SK-N-SH (cell line): ENCODE results near the gene GCLM. TPM values are rescaled to one million over a fixed set of nuclear protein-coding genes. Genes with fewer than 3 reads are reported as not detected.
A peak's percentile ranks its signal among the peaks of the same experiment; 100 is the strongest.

ENCODE experiments used
- CTCF ChIA-PET: fragments of 300-600, 350-600 bp; formaldehyde crosslinking; extraction: SDS; loops from one replicate; lab custom pipeline; 2021; lab: Yijun Ruan, JAX
- POLR2A ChIA-PET: fragments of 350-600 bp; sonication (Branson Sonifier 250); formaldehyde crosslinking; extraction: SDS; loops from one replicate; lab custom pipeline; 2020; ENCODE audit warnings: antibody characterized with exemption, inconsistent platforms; lab: Yijun Ruan, JAX
- DNase-seq: peaks from one replicate; pipeline ENCODE4 v3.0.0; 2012
- H2AFZ ChIP-seq: fragments of 200-600 bp; sonication (generic); 2 replicates; pipeline ENCODE4 v1.8.1; 2016; ENCODE audit warnings: antibody characterized with exemption, mild to moderate bottlenecking, low read depth
- H3F3A ChIP-seq: fragments of 200-600 bp; sonication (generic); replicated peaks from 2 replicates; pipeline ENCODE3; 2016; ENCODE audit warnings: antibody characterized with exemption, mild to moderate bottlenecking; ENCODE audit not compliant: insufficient read depth
- H3K27ac ChIP-seq, 2 experiments: fragments of 200-500 bp in 1 of 2; fragments of 200-600 bp in 1 of 2; sonication (Bioruptor generic) in 1 of 2; sonication (generic), shearing (Covaris generic) in 1 of 2; 2 replicates each; pipeline versions ENCODE4 v1.5.1 to v1.6.1; 2014 to 2016; ENCODE audit warnings: low read depth in 2 of 2, inconsistent platforms in 1 of 2, low read length in 1 of 2, mild to moderate bottlenecking in 1 of 2, mixed read lengths in 1 of 2
- H3K27me3 ChIP-seq: fragments of 200-600 bp; sonication (generic), shearing (Covaris generic); 2 replicates; pipeline ENCODE4 v1.6.1; 2016; ENCODE audit warnings: mixed run types; ENCODE audit not compliant: insufficient read depth
- H3K36me3 ChIP-seq, 2 experiments: fragments of 200-500 bp in 1 of 2; fragments of 200-600 bp in 1 of 2; sonication (Bioruptor generic) in 1 of 2; sonication (generic) in 1 of 2; replicated peaks in 1 of 2; 2 replicates each; pipeline versions ENCODE3 to v1.5.1; 2014 to 2016; ENCODE audit warnings: low read length in 1 of 2, mild to moderate bottlenecking in 1 of 2; ENCODE audit not compliant: insufficient read depth in 2 of 2, control insufficient read depth in 1 of 2
- H3K4me1 ChIP-seq, 2 experiments: fragments of 200-500 bp in 1 of 2; fragments of 200-600 bp in 1 of 2; sonication (Bioruptor generic) in 1 of 2; sonication (generic), shearing (Covaris generic) in 1 of 2; 2 replicates each; pipeline versions ENCODE4 v1.5.1 to v1.6.1; 2014 to 2016; ENCODE audit warnings: low read depth in 1 of 2, low read length in 1 of 2, mixed run types in 1 of 2; ENCODE audit not compliant: insufficient read depth in 2 of 2, control insufficient read depth in 1 of 2
- H3K4me2 ChIP-seq: fragments of 200-600 bp; sonication (generic), shearing (Covaris generic); 2 replicates; pipeline ENCODE4 v1.6.1; 2017; ENCODE audit warnings: mixed run types
- H3K4me3 ChIP-seq, 2 experiments: fragments of 200-500 bp in 1 of 2; fragments of 200-600 bp in 1 of 2; sonication (Bioruptor generic) in 1 of 2; sonication (generic), shearing (Covaris generic) in 1 of 2; 2 replicates each; pipeline versions ENCODE4 v1.5.1 to v1.8.1; 2014 to 2016; ENCODE audit warnings: low read depth in 2 of 2, inconsistent platforms in 1 of 2, low read length in 1 of 2, mild to moderate bottlenecking in 1 of 2, mixed read lengths in 1 of 2, moderate library complexity in 1 of 2
- H3K79me2 ChIP-seq: fragments of 200-600 bp; sonication (generic); 2 replicates; pipeline ENCODE4 v1.8.1; 2017; ENCODE audit warnings: mild to moderate bottlenecking; ENCODE audit not compliant: insufficient read depth
- H3K9ac ChIP-seq: fragments of 200-600 bp; sonication (generic); 2 replicates; pipeline ENCODE4 v1.6.1; 2017; ENCODE audit warnings: mixed run types
- H3K9me2 ChIP-seq: fragments of 200-600 bp; sonication (generic); 2 replicates; pipeline ENCODE4 v1.6.1; 2017; ENCODE audit warnings: mixed run types
- H3K9me3 ChIP-seq: fragments of 200-600 bp; sonication (generic); 2 replicates; pipeline ENCODE4 v1.6.1; 2017; ENCODE audit warnings: mixed run types, mild to moderate bottlenecking, moderate library complexity
- H4K20me1 ChIP-seq: fragments of 200-600 bp; sonication (generic); 2 replicates; pipeline ENCODE4 v1.6.1; 2017; ENCODE audit warnings: mild to moderate bottlenecking, mixed run types; ENCODE audit not compliant: insufficient read depth
- ELF1 ChIP-seq: IDR thresholded peaks from 2 replicates; pipeline ENCODE4 v1.4.0; 2012
- GABPA ChIP-seq: IDR thresholded peaks from 2 replicates; pipeline ENCODE4 v1.4.0; 2012; ENCODE audit warnings: low read depth, mild to moderate bottlenecking
- JUND ChIP-seq: IDR thresholded peaks from 2 replicates; pipeline ENCODE4 v1.4.0; 2012
- MXI1 ChIP-seq: IDR thresholded peaks from 2 replicates; pipeline ENCODE4 v1.6.1; 2012; ENCODE audit warnings: mild to moderate bottlenecking, low read depth, low read length, improper control_type of control experiment
- NFIC ChIP-seq: IDR thresholded peaks from 2 replicates; pipeline ENCODE4 v1.4.0; 2012; ENCODE audit warnings: borderline replicate concordance
- POLR2AphosphoS5 ChIP-seq: IDR thresholded peaks from 2 replicates; pipeline ENCODE4 v1.6.1; 2012; ENCODE audit warnings: low read depth, low read length
- RAD21 ChIP-seq: IDR thresholded peaks from 2 replicates; pipeline ENCODE4 v1.6.1; 2012; ENCODE audit warnings: mild to moderate bottlenecking, low read length
- RFX5 ChIP-seq: IDR thresholded peaks from 2 replicates; pipeline ENCODE4 v1.6.1; 2012; ENCODE audit warnings: mild to moderate bottlenecking, improper control_type of control experiment, low read length
- SIN3A ChIP-seq: IDR thresholded peaks from 2 replicates; pipeline ENCODE4 v1.6.1; 2012; ENCODE audit warnings: low read depth, mild to moderate bottlenecking, low read length, moderate library complexity, borderline replicate concordance
- SMC3 ChIP-seq: IDR thresholded peaks from 2 replicates; pipeline ENCODE4 v1.6.1; 2012; ENCODE audit warnings: low read depth, low read length, improper control_type of control experiment
- TAF1 ChIP-seq: IDR thresholded peaks from 2 replicates; pipeline ENCODE4 v1.6.1; 2012; ENCODE audit warnings: low read depth, mild to moderate bottlenecking, low read length, moderate library complexity, borderline replicate concordance
- TEAD4 ChIP-seq: IDR thresholded peaks from 2 replicates; pipeline ENCODE4 v1.4.0; 2012; ENCODE audit warnings: mild to moderate bottlenecking, borderline replicate concordance; ENCODE audit not compliant: insufficient read depth
- YY1 ChIP-seq: IDR thresholded peaks from 2 replicates; pipeline ENCODE4 v1.4.0; 2012; ENCODE audit warnings: low read depth, mild to moderate bottlenecking
- WGBS: methylation state at CpG from one replicate; pipeline ENCODE4 v1.1.6; 2017; ENCODE audit warnings: low lambda C conversion rate; 5-methylcytosine and 5-hydroxymethylcytosine counted together
- polyA plus RNA-seq, 3 experiments: library from polyadenylated mRNA; depleted of rRNA; stranded (reverse); fragments of >200 nt; gene quantifications; 2 replicates each; pipeline ENCODE4 v1.2.3, GENCODE V29; 2012
- TF ChIP-seq, protein P1 (sequence below): IDR thresholded peaks from 2 replicates; pipeline ENCODE4 v1.4.0; 2012; ENCODE audit warnings: low read depth
- TF ChIP-seq, protein P2 (sequence below): fragments of 150-350 bp; IDR thresholded peaks from 2 replicates; pipeline ENCODE4 v1.6.1; 2016; ENCODE audit warnings: mild to moderate bottlenecking, low read depth, low read length
- TF ChIP-seq, protein P3 (sequence below): IDR thresholded peaks from 2 replicates; pipeline ENCODE4 v1.4.0; 2012; ENCODE audit warnings: low read depth, borderline replicate concordance
- TF ChIP-seq, protein P4 (sequence below): fragments of 150-350 bp; IDR thresholded peaks from 2 replicates; pipeline ENCODE4 v1.6.1; 2017; ENCODE audit warnings: antibody characterized with exemption, low read length, low read depth, borderline replicate concordance

The GCLM gene
- polyA plus RNA-seq, 1 of the 3 experiments (the other 2 are of a cell fraction), result 9.4 TPM

DNA sequence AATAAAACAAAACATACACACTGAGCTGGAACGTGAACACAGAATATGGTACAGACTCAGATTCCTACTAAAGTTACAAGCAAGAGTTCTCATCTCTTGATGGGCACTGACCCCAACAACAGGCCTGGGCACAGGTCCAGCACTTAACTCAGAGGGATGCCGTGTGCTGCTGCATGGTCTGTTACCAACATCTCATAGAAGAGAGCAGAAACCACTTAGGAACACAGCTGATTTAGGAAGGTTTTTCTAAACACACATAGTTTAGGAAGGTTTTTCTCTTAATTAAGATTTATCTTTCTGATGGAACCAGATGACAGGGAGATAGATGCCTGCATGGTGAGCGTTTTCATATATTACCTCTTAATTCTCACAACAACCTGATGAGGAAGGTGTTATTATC, 1.5 kb downstream of the GCLM start:
- TF ChIP-seq NFIC (peak; percentile 68; the same call in 1 of the 2 replicates), RFX5 (no peak), MXI1 (peak; percentile 24; the same call in 1 of the 2 replicates)
- TF ChIP-seq, protein P1, sequence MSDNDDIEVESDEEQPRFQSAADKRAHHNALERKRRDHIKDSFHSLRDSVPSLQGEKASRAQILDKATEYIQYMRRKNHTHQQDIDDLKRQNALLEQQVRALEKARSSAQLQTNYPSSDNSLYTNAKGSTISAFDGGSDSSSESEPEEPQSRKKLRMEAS, result peak; percentile 36; the same call in 1 of the 2 replicates
- peaks cover 20% of the 10 kb centered on the region for H3F3A ChIP-seq
- H2AFZ ChIP-seq, result no peak overlapping the region
- no peaks in the 10 kb centered on the region for H3K27me3 ChIP-seq
- H4K20me1 ChIP-seq, result peaks cover 18% of the 10 kb centered on the region; the same call in 1 of the 2 replicates
- peak overlapping the region; percentile 92 to 93 for H3K4me3 ChIP-seq
- H3K9ac ChIP-seq, result peak overlapping the region; percentile 81; the same call in 1 of the 2 replicates
- WGBS, result 8% methylated on average over 3 of the region's 3 CpGs
- DNase-seq, result peak; percentile 64
- H3K27ac ChIP-seq, result 0 out of 4 replicates have a peak overlapping the region, but pooled peaks of 1 of the 2 experiments have one; percentile 3
- ChIA-PET POLR2A (interaction anchor here (1.6 kb wide), 1 partner anchor 28 kb away, joined by 7 read pairs; the partner anchor contains the start of gene DNTTIP2), CTCF (interaction anchor here (0.6 to 2.3 kb wide), 4 partner anchors 14 to 562 kb away, joined by 3 to 8 read pairs (median 5); partner anchors contain the start of gene DR1)
- H3K9me2 ChIP-seq, result no peaks in the 10 kb centered on the region
- H3K36me3 ChIP-seq, result peaks cover 0 to 8% of the 10 kb centered on the region in 2 experiments
- H3K4me2 ChIP-seq, result peak overlapping the region; percentile 96
- H3K4me1 ChIP-seq, result peaks cover 10 to 16% of the 10 kb centered on the region in 2 experiments; a peak in 3 of 4 replicates
- no peaks in the 10 kb centered on the region for H3K9me3 ChIP-seq
- peaks cover 61% of the 10 kb centered on the region for H3K79me2 ChIP-seq

DNA sequence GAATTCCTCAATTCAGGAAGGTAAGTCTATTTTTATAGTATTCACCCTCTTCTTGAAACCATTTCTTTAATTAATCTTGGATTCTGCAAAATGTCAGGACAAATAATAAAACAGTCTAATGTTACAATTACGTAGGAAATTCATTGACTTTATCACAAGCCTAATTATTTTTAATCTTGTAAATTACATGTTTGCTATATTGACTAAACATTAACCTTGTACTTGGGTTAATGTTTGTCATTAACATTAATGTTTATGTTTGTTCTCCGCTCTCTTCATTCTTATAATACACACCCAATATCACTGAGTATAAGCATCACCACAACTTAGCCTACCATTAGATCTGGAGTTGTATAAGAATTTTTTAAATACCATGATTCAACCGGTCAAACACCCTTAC, 2.8 kb downstream of the GCLM start:
- no peak for DNase-seq
- Histone ChIP-seq H3K9me2 (no peaks in the 10 kb centered on the region), H2AFZ (no peak overlapping the region), H3K9me3 (no peaks in the 10 kb centered on the region), H3K4me3 (no peak overlapping the region), H3K79me2 (peaks cover 73% of the 10 kb centered on the region), H3K27ac (no peak overlapping the region), H3K4me2 (peak overlapping the region; percentile 96), H4K20me1 (peaks cover 18% of the 10 kb centered on the region; the same call in 1 of the 2 replicates), H3F3A (peaks cover 20% of the 10 kb centered on the region), H3K36me3 (peaks cover under 1 to 8% of the 10 kb centered on the region in 2 experiments), H3K4me1 (peaks cover 10 to 16% of the 10 kb centered on the region in 2 experiments; a peak in 3 of 4 replicates), H3K27me3 (no peaks in the 10 kb centered on the region), H3K9ac (no peak overlapping the region)
- ChIA-PET CTCF (no interaction called here), POLR2A (no interaction called here)
- TF ChIP-seq JUND, result no peak
- TF ChIP-seq POLR2AphosphoS5, result no peak
- TF ChIP-seq ELF1, result no peak
- no peak for TF ChIP-seq TAF1
- TF ChIP-seq SIN3A, result no peak
- 75% methylated on average over 3 of the region's 3 CpGs for WGBS

DNA sequence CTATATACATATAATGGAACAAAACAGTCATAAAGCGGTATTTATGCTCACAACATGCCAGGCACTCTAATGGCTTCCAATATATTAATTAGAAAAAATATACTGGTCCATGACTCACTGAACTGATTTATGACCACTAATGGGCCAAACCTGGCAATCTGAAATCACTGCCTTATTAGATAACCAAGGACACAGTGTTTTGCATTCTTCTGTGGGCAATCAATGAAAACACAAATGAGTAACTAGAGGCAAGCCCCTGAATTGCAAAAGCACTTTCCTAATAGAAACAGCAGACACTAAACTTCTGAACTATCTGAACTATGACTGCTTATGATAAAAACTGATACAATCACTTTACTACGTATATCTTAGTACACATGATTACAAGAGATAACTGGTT, 3.5 kb downstream of the GCLM start:
- peaks cover 20% of the 10 kb centered on the region for H3F3A ChIP-seq
- no peak for DNase-seq
- no peaks in the 10 kb centered on the region for H3K27me3 ChIP-seq
- no peak overlapping the region for H3K4me3 ChIP-seq
- 86% methylated on average over 2 of the region's 2 CpGs for WGBS
- H3K4me1 ChIP-seq, result peaks cover 10 to 16% of the 10 kb centered on the region in 2 experiments; a peak in 3 of 4 replicates
- no peak overlapping the region for H3K9ac ChIP-seq
- H3K9me2 ChIP-seq, result no peaks in the 10 kb centered on the region
- POLR2A ChIA-PET, result no interaction called here
- 0 out of 2 replicates have a peak overlapping the region, but pooled peaks have one; percentile 3 for H3K4me2 ChIP-seq
- peaks cover 18% of the 10 kb centered on the region; the same call in 1 of the 2 replicates for H4K20me1 ChIP-seq
- no peak overlapping the region for H2AFZ ChIP-seq
- no peaks in the 10 kb centered on the region for H3K9me3 ChIP-seq
- CTCF ChIA-PET, result no interaction called here
- H3K79me2 ChIP-seq, result peaks cover 80% of the 10 kb centered on the region
- 0 out of 4 replicates have a peak overlapping the region, but pooled peaks of 1 of the 2 experiments have one; percentile 23 for H3K27ac ChIP-seq
- H3K36me3 ChIP-seq, result peaks cover 7 to 14% of the 10 kb centered on the region in 2 experiments
- no peak for TF ChIP-seq SMC3
- TF ChIP-seq POLR2AphosphoS5, result no peak
- TF ChIP-seq RAD21, result no peak
- no peak for TF ChIP-seq GABPA
- no peak for TF ChIP-seq YY1
- TF ChIP-seq, protein P2, sequence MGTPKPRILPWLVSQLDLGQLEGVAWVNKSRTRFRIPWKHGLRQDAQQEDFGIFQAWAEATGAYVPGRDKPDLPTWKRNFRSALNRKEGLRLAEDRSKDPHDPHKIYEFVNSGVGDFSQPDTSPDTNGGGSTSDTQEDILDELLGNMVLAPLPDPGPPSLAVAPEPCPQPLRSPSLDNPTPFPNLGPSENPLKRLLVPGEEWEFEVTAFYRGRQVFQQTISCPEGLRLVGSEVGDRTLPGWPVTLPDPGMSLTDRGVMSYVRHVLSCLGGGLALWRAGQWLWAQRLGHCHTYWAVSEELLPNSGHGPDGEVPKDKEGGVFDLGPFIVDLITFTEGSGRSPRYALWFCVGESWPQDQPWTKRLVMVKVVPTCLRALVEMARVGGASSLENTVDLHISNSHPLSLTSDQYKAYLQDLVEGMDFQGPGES, result no peak
- no peak for TF ChIP-seq SIN3A
- no peak for TF ChIP-seq MXI1
- TF ChIP-seq TEAD4, result no peak
- TF ChIP-seq, protein P3, sequence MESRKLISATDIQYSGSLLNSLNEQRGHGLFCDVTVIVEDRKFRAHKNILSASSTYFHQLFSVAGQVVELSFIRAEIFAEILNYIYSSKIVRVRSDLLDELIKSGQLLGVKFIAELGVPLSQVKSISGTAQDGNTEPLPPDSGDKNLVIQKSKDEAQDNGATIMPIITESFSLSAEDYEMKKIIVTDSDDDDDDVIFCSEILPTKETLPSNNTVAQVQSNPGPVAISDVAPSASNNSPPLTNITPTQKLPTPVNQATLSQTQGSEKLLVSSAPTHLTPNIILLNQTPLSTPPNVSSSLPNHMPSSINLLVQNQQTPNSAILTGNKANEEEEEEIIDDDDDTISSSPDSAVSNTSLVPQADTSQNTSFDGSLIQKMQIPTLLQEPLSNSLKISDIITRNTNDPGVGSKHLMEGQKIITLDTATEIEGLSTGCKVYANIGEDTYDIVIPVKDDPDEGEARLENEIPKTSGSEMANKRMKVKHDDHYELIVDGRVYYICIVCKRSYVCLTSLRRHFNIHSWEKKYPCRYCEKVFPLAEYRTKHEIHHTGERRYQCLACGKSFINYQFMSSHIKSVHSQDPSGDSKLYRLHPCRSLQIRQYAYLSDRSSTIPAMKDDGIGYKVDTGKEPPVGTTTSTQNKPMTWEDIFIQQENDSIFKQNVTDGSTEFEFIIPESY, result no peak
- TF ChIP-seq JUND, result no peak
- TF ChIP-seq, protein P4, sequence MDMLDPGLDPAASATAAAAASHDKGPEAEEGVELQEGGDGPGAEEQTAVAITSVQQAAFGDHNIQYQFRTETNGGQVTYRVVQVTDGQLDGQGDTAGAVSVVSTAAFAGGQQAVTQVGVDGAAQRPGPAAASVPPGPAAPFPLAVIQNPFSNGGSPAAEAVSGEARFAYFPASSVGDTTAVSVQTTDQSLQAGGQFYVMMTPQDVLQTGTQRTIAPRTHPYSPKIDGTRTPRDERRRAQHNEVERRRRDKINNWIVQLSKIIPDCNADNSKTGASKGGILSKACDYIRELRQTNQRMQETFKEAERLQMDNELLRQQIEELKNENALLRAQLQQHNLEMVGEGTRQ, result no peak
